GM12891 (cell line): ENCODE data around the gene SPRR2D.
"Not testable (repeated sequence)": the region's sequence is repeated elsewhere in the genome, so short reads cannot be mapped to it uniquely, and the experiment has no call there.

Source experiments
- DNase-seq: peaks from one replicate; pipeline ENCODE4 v3.0.0; 2011; ENCODE audit warnings: low spot score; ENCODE audit not compliant: insufficient read length
- FAIRE-seq: peaks from 2 replicates; lab custom pipeline; 2011; peaks lifted over from hg19 to GRCh38; lab: Jason Lieb, UNC
- PAX5 ChIP-seq: IDR thresholded peaks from 2 replicates; pipeline ENCODE4 v1.6.1; 2011; ENCODE audit warnings: low read length, moderate library complexity, mild to moderate bottlenecking; ENCODE audit not compliant: insufficient read depth, severe bottlenecking
- POLR2A ChIP-seq: IDR thresholded peaks from 2 replicates; pipeline ENCODE4 v1.6.1; 2011; ENCODE audit warnings: low read depth, low read length, control low read depth
- POLR2AphosphoS5 ChIP-seq: IDR thresholded peaks from 2 replicates; pipeline ENCODE4 v1.6.1; 2011; ENCODE audit warnings: low read depth, low read length, control low read depth
- POU2F2 ChIP-seq: IDR thresholded peaks from 2 replicates; pipeline ENCODE4 v1.6.1; 2011; ENCODE audit warnings: low read depth, mild to moderate bottlenecking, control low read depth, low read length, moderate library complexity
- SPI1 ChIP-seq: IDR thresholded peaks from 2 replicates; pipeline ENCODE4 v1.6.1; 2011; ENCODE audit warnings: low read depth, low read length, control low read depth
- TAF1 ChIP-seq: IDR thresholded peaks from 2 replicates; pipeline ENCODE4 v1.6.1; 2011; ENCODE audit warnings: low read depth, low read length, control low read depth

Gene SPRR2D

DNA sequence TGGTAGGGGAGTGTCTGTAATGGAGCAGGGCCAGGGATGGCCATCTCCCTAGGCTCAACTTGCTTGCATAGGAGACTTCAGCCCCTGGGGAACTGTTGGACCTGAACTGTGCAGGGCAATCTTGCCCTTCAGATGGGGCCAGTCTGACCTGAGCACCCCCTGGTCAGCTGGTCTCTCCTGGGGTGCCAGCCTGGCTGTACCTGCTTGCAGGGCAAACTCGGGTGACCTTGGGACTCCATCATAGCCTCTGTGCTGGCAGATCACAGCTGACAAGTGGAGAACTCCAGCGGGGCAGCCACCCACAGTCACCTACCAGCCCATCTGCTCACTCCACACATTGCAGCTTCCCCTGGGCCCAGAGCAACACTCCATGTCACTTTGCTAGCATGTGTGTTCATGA, 8.3 kb upstream of the SPRR2D start:
- DNase-seq = no peak
- FAIRE-seq = no peak

DNA sequence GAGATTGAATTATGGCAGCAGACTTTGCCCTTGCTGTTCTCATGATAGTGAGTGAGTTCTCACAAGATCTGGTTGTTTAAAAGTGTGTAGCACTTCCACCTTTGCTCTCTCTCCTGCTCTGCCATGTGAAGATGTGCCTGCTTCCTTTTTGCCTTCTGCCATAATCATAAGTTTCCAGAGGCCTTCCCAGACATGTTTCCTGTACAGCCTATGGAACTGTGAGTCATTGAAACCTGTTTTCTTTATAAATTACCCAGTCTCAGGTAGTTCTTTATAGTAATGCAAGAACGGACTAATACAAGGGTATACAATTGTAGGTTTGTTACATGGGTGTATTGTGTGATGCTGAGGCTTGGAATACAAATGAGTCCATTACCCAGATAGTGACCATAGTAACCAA, 5.7 kb downstream of the SPRR2D start:
- DNase-seq = no peak
- no peak for FAIRE-seq
- TF ChIP-seq PAX5 (no peak), POLR2A (no peak), POLR2AphosphoS5 (no peak), POU2F2 (no peak), SPI1 (no peak), TAF1 (no peak)

More for the DNA sequence above, 8.3 kb upstream of the SPRR2D start:
- no peak for TF ChIP-seq PAX5

DNA sequence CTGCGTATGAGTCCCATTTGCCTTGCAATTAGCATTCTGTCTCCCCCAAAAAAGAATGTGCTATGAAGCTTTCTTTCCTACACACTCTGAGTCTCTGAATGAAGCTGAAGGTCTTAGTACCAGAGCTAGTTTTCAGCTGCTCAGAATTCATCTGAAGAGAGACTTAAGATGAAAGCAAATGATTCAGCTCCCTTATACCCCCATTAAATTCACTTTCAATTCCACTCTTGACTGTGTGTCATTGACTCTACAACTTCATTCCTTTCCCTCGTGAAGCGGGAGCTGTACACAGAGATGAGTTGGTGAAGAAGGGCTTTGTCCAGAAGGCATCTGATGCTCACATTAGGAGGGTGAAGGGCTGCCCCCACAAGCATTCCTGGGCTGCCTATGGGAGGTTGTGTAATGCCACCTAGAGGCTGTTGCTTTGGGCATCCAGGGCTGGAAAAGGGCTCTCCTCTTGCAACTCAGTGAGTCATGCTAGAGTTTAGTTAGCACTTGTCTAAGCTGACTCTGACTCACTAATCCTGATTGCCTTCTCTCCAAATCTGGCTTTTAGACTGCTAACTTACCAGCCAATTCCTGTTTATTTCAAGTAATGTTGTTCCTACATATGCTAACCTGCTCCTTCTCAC, 8.1 kb downstream of the SPRR2D start:
- FAIRE-seq (no peak), DNase-seq (no peak)
- no peak for TF ChIP-seq PAX5
- no peak for TF ChIP-seq POLR2A
- TF ChIP-seq POU2F2 = no peak
- TF ChIP-seq POLR2AphosphoS5 = no peak
- no peak for TF ChIP-seq TAF1

DNA sequence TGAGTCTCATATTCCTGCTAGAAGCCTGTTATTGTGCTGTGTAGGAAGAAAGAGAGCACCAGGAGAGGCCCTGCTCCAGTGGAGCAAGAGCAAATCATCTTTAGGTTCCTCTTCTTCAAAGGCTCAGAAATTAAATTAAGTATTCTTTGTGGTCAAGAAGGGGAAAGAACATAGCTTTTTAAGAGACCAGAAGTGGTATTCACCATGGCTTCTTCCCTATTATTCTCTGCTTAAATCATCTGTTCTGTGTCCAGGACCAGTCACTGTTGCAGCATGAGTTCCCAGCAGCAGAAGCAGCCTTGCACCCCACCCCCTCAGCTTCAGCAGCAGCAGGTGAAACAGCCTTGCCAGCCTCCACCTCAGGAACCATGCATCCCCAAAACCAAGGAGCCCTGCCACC, 8.8 kb downstream of the SPRR2D start:
- no peak for TF ChIP-seq SPI1
- TF ChIP-seq PAX5 = no peak
- TF ChIP-seq POLR2A = no peak
- no peak for TF ChIP-seq TAF1
- no peak for FAIRE-seq
- DNase-seq = no peak

DNA sequence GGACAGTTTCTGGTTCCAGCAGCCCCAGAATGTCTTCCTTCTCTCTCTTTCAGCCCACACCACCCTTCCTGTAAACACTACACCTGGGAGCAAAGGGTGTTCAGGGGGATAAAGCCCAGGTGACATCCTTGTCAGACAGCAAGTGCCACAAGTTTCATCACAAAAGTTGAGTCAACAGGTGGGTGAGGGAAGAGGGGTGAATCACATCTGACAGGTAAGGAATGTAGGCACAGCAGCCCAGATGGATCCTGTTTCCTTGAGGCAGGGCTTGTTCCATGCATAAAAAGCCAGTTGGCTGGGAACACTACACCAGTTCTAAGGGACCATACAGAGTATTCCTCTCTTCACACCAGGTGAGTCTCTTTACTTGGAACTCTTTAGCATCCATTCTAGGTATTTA, 10.0 kb downstream of the SPRR2D start, which contains the start of gene SPRR1B:
SPRR1B (plus strand) TSS at position 309 of the 400 bp plus-strand sequence. CDS start 1,143 bp downstream, outside the sequence.
- TF ChIP-seq PAX5 = no peak
- TF ChIP-seq POLR2A = no peak
- no peak for TF ChIP-seq POLR2AphosphoS5
- TF ChIP-seq SPI1 = no peak
- TF ChIP-seq POU2F2 = no peak
- TF ChIP-seq TAF1 = no peak
- FAIRE-seq = no peak
- no peak for DNase-seq

DNA sequence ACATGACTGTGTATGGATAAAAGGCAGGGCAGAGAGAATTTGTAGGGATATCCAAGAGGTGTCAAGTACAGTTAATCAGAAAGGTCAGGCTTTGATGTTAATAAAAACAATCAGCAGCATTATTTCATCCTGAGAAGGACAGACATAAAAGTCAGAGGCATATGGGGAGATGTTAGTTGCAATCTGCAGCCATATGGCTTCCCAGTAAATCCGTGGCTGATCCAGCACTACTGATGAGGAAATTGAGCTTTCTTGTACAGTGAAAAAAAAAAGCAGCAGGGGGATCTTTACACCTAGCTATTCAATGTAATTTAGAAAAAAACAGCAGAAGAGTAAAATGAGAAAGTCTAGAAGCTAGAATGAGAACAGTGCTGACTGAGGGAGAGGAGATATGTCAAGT, 12.2 kb downstream of the SPRR2D start:
- DNase-seq (no peak), FAIRE-seq (no peak)
- no peak for TF ChIP-seq POU2F2
- no peak for TF ChIP-seq TAF1
- no peak for TF ChIP-seq PAX5
- no peak for TF ChIP-seq SPI1
- TF ChIP-seq POLR2A = no peak
- TF ChIP-seq POLR2AphosphoS5 = no peak

DNA sequence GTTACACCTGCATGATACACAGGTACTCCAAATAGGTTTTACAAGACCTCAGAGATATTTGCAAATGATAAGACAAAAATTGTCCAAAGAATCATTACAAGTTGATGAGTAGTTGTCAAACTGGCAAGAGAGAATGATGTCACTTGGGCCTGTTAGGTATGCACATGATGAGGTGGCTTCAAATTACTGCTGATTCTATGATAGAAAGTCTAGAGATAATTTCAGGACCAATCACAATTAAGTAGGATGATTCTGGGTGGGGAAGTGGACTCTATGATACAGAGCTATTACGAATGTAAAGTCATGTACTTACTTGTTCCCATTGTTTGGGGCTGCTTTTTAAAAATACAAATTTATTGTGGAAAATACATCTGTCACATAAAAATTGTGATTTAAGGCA, 15.1 kb downstream of the SPRR2D start:
- DNase-seq (no peak), FAIRE-seq (no peak)
- TF ChIP-seq PAX5 (no peak), TAF1 (no peak), SPI1 (no peak), POU2F2 (no peak), POLR2A (no peak), POLR2AphosphoS5 (no peak)

DNA sequence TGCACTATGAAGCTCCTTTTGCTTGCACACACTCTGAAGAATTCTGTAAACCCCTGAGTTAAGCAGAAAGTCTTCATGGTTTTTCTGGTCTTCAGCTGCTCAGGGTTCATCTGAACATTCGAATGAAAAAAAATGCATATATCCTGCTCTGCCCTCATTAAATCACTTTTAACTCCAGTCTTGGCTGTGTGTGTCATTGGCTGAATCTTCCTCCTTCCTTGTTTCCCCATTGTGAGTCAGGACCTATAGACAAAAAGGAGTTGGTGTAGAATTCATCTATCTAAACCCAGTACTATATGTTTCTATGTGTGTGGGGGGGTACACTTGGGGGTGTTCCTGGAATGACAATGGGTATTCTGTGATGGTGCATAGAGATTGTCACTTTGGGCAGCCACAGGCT, 16.5 kb downstream of the SPRR2D start:
- TF ChIP-seq TAF1 (no peak), SPI1 (no peak), POLR2A (no peak), PAX5 (no peak), POU2F2 (no peak), POLR2AphosphoS5 (no peak)
- FAIRE-seq (no peak), DNase-seq (no peak)

DNA sequence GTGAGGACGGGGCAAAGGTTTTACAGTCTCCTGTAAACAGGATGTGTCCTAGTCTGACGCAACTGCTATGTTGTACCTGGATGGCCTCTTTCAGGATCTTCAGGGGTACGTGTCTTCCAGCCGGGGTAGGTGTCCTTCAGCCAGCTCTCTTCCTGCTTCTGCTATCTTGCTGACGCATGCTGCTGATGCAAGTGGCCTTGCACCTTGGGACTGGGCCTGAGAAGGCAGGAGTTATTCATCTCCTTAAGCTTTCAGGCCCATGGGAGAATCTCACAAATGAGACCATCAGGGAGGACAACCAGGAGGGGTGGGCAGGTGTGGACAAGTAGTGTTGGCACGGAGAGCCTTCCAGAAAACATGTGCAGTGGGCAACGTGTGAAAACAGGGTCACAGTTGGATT, 17.8 kb downstream of the SPRR2D start:
- TF ChIP-seq TAF1 = no peak
- no peak for TF ChIP-seq SPI1
- TF ChIP-seq POU2F2 = no peak
- no peak for TF ChIP-seq POLR2A
- TF ChIP-seq PAX5 = no peak
- TF ChIP-seq POLR2AphosphoS5 = no peak
- DNase-seq = no peak
- FAIRE-seq = no peak

DNA sequence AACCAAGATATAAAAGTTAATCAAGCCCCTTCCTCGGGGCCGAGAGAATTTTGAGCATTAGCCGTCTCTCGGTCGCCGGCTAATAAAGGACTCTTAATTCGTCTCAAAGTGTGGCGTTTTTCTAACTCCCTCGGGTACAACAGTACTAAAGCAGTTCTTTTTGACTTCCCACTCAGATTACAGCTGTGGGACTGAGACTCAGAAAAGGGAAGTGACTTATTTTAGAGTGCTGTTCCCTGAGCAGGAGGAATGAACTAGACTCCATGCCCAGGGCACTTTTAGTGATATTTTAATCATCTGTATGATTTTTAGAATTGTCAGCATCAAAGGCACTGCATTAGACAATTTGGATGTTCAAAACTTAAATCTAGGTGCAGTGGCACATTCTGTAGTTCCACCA, 18.6 kb downstream of the SPRR2D start:
- not testable (repeated sequence) for FAIRE-seq, DNase-seq
- peak; percentile 64 for TF ChIP-seq SPI1

DNA sequence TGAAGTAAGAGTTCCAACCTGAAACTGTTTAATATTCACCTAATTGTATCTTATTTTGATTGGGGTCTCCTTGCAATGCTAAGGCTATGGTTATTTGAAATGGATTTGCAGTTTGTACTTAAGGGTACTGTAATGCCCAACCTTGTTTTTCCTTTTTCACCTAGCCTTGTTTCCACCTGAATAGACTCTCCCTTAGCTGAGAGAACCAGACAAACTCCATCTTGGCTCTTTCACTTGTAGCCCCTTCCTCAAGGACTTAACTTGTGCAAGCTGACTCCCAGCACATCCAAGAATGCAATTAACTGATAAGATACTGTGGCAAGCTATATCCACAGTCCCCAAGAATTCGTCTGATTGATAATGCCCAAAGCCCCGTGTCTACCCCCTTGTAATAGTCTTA, 19.1 kb downstream of the SPRR2D start:
- not testable (repeated sequence) for DNase-seq, FAIRE-seq

DNA sequence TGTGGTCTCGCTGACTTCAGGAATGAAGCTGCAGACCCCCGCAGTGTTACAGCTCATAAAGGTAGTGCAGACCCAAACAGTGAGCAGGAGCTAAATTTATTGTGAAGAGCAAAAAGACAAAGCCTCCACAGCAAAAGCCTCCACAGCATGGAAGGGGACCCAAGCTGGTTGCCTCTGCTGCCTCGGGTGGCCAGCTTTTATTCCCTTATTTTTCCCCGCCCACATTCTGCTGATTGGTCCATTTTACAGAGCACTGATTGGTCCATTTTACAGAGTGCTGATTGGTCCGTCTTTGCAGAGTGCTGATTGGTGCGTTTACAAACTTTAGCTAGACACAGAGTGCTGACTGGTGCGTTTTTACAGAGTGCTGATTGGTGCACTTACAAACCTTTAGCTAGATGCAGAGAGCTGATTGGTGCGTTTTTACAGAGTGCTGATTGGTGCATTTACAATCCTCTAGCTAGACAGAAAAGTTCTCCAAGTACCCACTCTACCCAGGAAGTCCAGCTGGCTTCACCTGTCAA, 29.6 kb downstream of the SPRR2D start:
- not testable (repeated sequence) for DNase-seq, FAIRE-seq
